Osteoblast (primary cell): ENCODE data around the gene MED13L. TPM values are rescaled to one million over a fixed set of nuclear protein-coding genes. Genes with fewer than 3 reads are reported as not detected.

ENCODE experiments used
- DNase-seq: peaks from one replicate; pipeline ENCODE4 v3.0.0; 2011; ENCODE audit warnings: low spot score, mixed read lengths; ENCODE audit not compliant: insufficient read length; ENCODE audit errors: missing footprints
- H2AFZ ChIP-seq: 2 replicates; pipeline ENCODE4 v1.6.0; 2011; ENCODE audit warnings: mild to moderate bottlenecking, low read length
- H3K27ac ChIP-seq: 2 replicates; pipeline ENCODE4 v1.5.1; 2011; ENCODE audit warnings: mild to moderate bottlenecking, low read depth, low read length, moderate library complexity
- H3K27me3 ChIP-seq: 2 replicates; pipeline ENCODE4 v1.6.0; 2012; ENCODE audit warnings: mild to moderate bottlenecking, control low read depth, inconsistent platforms, low read length, moderate library complexity; ENCODE audit not compliant: insufficient read depth
- H3K36me3 ChIP-seq: 2 replicates; pipeline ENCODE4 v1.5.1; 2011; ENCODE audit warnings: mild to moderate bottlenecking, low read length, control low read depth, moderate library complexity; ENCODE audit not compliant: insufficient read depth
- H3K4me1 ChIP-seq: 2 replicates; pipeline ENCODE4 v1.5.1; 2011; ENCODE audit warnings: mild to moderate bottlenecking, low read length, control low read depth, moderate library complexity; ENCODE audit not compliant: insufficient read depth
- H3K4me2 ChIP-seq: 2 replicates; pipeline ENCODE4 v1.6.0; 2011; ENCODE audit warnings: mild to moderate bottlenecking, low read length; ENCODE audit not compliant: insufficient read depth
- H3K4me3 ChIP-seq: fragments of 200-600 bp; sonication (generic); 3 replicates; pipeline ENCODE4 v1.5.1; 2012; ENCODE audit warnings: mild to moderate bottlenecking, low read length, inconsistent platforms; ENCODE audit not compliant: insufficient read depth
- H3K79me2 ChIP-seq: 2 replicates; pipeline ENCODE4 v1.6.0; 2012; ENCODE audit warnings: mild to moderate bottlenecking, low read length, control low read depth, inconsistent platforms; ENCODE audit not compliant: insufficient read depth
- H3K9me3 ChIP-seq: 2 replicates; pipeline ENCODE4 v1.5.1; 2011; ENCODE audit warnings: low read depth, low read length, control low read depth
- H4K20me1 ChIP-seq: 2 replicates; pipeline ENCODE4 v1.6.0; 2012; ENCODE audit warnings: mild to moderate bottlenecking, low read length, control low read depth; ENCODE audit not compliant: insufficient read depth
- total RNA-seq: library from RNA; depleted of rRNA; stranded (reverse); fragments of >200 nt; gene quantifications from 2 replicates; pipeline ENCODE4 v1.2.3, GENCODE V29; 2012
- TF ChIP-seq, protein P1 (sequence below): IDR thresholded peaks from 2 replicates; pipeline ENCODE4 v1.5.1; 2011; ENCODE audit warnings: mild to moderate bottlenecking, low read depth, low read length, moderate library complexity; ENCODE audit errors: extremely low read depth

MED13L gene
- total RNA-seq, 1 donor, result 359 TPM

- Histone ChIP-seq H3K27ac (no peak overlapping the region), H2AFZ (no peak overlapping the region), H3K9me3 (no peaks in the 10 kb centered on the region), H3K4me3 (no peak overlapping the region), H3K4me1 (peaks cover 28% of the 10 kb centered on the region), H3K79me2 (no peaks in the 10 kb centered on the region), H3K27me3 (no peaks in the 10 kb centered on the region), H4K20me1 (no peaks in the 10 kb centered on the region), H3K36me3 (no peaks in the 10 kb centered on the region), H3K4me2 (no peak overlapping the region)
- TF ChIP-seq, protein P1, sequence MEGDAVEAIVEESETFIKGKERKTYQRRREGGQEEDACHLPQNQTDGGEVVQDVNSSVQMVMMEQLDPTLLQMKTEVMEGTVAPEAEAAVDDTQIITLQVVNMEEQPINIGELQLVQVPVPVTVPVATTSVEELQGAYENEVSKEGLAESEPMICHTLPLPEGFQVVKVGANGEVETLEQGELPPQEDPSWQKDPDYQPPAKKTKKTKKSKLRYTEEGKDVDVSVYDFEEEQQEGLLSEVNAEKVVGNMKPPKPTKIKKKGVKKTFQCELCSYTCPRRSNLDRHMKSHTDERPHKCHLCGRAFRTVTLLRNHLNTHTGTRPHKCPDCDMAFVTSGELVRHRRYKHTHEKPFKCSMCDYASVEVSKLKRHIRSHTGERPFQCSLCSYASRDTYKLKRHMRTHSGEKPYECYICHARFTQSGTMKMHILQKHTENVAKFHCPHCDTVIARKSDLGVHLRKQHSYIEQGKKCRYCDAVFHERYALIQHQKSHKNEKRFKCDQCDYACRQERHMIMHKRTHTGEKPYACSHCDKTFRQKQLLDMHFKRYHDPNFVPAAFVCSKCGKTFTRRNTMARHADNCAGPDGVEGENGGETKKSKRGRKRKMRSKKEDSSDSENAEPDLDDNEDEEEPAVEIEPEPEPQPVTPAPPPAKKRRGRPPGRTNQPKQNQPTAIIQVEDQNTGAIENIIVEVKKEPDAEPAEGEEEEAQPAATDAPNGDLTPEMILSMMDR, result no peak
- no peak for DNase-seq
These were observed 39.6 kb upstream of the MED13L start for GRCh38 chr12:116317139-116317538.

DNA sequence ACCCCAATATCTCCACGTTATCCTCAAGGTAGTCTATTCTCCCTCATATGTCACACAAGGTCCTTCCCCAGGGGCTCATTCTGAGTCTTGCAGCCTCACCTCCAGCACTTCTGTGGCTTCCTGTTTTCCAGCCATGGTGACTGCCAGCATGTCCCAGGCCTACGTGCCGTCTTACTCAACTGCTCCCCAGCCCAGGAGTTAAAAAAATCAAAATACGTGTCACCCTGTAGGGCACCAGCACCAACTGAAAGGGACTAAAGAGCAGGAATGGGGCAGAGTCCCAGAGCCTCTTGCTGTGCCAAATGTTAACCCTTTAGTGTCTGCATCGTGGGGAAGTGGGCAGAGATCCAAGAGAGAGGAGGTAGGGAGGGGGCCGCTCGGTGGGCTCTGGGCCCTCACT, 37.0 kb upstream of the MED13L start:
- Histone ChIP-seq H3K4me2 (no peak overlapping the region), H3K4me1 (peaks cover 12% of the 10 kb centered on the region), H3K27ac (no peak overlapping the region), H2AFZ (no peak overlapping the region), H3K36me3 (no peaks in the 10 kb centered on the region), H3K9me3 (peaks cover 3% of the 10 kb centered on the region), H4K20me1 (no peaks in the 10 kb centered on the region), H3K4me3 (no peak overlapping the region), H3K79me2 (no peaks in the 10 kb centered on the region), H3K27me3 (no peaks in the 10 kb centered on the region)
- TF ChIP-seq, protein P1, result no peak
- DNase-seq, result no peak

DNA sequence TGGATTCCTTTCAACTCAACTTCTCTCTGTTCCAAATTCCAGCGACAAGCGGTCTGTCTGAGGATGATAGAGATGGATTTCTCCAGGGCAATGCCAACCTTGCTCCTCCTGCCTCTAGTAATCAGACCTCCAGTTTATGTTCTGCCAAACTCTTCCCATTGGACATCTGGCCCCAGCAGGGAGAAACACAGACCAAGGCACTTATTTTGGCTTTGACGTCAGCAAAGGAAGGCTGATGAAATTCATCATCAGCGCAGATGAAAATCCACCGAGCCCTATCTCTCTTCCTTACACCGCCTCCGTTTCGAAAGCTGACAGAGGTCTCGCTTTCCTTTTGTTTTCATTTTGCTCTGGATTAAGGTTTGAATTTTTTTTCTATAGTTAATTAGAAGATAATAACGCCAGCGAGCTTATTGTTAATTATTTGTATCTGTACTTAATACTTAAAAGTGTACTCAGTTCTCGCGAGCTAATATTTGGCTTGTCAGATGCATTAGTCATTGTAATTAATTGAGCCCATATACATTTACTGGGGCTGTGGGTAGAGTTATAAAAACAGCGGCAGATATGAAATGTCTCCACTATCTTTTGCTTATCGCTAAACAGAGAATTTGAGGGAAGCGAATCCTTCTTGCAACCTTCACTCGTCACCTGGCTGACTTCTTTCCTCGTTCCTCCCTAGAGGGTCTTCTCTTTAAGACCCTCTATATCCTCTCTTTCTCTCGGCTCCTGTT, 35.9 kb upstream of the MED13L start:
- TF ChIP-seq, protein P1, result no peak
- no peaks in the 10 kb centered on the region for H3K79me2 ChIP-seq
- no peak overlapping the region for H2AFZ ChIP-seq
- H3K27ac ChIP-seq, result no peak overlapping the region
- H3K4me2 ChIP-seq, result no peak overlapping the region
- no peak overlapping the region for H3K4me3 ChIP-seq
- no peaks in the 10 kb centered on the region for H4K20me1 ChIP-seq
- DNase-seq, result no peak
- H3K27me3 ChIP-seq, result no peaks in the 10 kb centered on the region
- H3K36me3 ChIP-seq, result no peaks in the 10 kb centered on the region
- H3K4me1 ChIP-seq, result peaks cover 2% of the 10 kb centered on the region
- H3K9me3 ChIP-seq, result peaks cover 3% of the 10 kb centered on the region

- H4K20me1 ChIP-seq, result no peaks in the 10 kb centered on the region
- H3K4me2 ChIP-seq, result no peak overlapping the region
- no peak for DNase-seq
- no peaks in the 10 kb centered on the region for H3K79me2 ChIP-seq
- H3K9me3 ChIP-seq, result peaks cover 3% of the 10 kb centered on the region
- no peak overlapping the region for H2AFZ ChIP-seq
- H3K27ac ChIP-seq, result no peak overlapping the region
- TF ChIP-seq, protein P1, result no peak
- H3K4me3 ChIP-seq, result no peak overlapping the region
- no peaks in the 10 kb centered on the region for H3K27me3 ChIP-seq
- no peaks in the 10 kb centered on the region for H3K4me1 ChIP-seq
- no peaks in the 10 kb centered on the region for H3K36me3 ChIP-seq
These were observed 32.6 kb upstream of the MED13L start for GRCh38 chr12:116310082-116310481.
